NCI-H128 (cell line): Measurements from ENCODE around the gene NPM1.

Experiments
- DNase-seq: peaks from one replicate; lab custom pipeline; 2025; ENCODE audit not compliant: unreplicated experiment; lab: John Stamatoyannopoulos, UW

The NPM1 gene

GRCh38 chr5:171447226-171447625 is 59.6 kb downstream of the NPM1 start:
- no peak for DNase-seq

DNA sequence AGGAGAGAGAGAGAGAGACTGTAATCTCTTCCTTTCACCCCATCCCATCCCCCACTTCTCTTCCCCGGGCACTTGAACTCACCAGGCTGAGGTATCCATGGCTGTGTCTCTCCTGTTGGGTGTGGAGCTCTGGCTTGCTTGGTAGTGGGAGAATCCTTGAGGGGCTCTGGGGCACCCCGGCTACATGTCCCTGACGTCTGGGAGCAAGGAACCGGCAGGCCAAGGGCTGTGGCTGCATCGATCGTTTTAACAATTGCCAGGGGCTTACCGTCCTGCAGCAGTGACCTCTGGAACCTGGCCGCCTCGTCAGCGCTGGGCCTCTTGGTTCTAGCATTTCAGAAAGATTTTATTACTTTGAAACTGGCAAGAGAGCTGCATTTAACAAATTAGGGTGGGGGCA is 61.8 kb downstream of the NPM1 start:
- DNase-seq: no peak

DNA sequence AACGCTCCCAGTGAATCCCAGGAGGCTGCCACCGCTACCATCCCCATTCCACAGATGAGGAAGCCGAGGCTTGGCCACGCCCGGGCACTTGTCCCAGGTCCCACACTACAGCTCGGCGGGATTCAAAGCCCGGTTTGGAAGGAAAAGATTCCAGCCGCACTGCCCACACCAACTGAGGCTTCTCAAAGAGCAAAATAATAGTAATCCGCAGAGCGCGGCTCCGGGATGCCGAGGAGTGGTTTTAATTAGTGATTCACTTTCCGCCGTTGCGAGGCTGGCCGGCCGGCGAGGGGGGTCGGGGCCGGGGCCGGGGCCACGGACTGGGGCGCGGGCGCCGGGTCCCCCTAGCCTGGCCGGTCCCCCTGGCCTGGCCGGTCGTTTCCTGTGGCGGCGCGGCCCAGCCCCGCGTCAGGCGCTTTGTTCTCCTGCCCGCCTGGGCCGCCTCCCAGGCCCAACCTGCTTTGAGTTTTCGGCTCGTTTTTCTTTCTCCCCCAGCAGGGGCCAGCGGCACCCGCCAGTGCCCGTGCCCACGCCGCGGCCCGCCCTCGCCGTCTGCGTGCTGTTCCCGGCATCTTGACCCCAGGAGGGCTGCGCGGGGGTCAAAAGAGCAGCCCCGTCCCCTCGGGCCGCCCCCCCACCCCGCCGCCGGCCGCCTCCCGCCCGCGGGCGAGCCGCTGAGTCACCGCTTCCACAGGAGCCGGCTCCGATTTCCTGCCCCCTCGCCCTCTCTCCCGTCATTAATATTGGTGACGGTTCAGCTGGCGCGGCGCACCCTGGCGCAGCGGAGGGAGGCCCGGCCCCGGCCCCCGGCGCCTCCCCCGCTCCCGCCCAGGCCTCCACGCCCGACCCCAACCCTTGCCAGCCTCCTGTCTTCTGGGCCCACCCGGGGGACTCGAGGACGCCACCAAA is 63.0 kb downstream of the NPM1 start:
- no peak for DNase-seq

GRCh38 chr5:171451421-171451820 is 63.8 kb downstream of the NPM1 start:
- no peak for DNase-seq

GRCh38 chr5:171453056-171453725 is 65.5 kb downstream of the NPM1 start:
- DNase-seq: no peak

DNA sequence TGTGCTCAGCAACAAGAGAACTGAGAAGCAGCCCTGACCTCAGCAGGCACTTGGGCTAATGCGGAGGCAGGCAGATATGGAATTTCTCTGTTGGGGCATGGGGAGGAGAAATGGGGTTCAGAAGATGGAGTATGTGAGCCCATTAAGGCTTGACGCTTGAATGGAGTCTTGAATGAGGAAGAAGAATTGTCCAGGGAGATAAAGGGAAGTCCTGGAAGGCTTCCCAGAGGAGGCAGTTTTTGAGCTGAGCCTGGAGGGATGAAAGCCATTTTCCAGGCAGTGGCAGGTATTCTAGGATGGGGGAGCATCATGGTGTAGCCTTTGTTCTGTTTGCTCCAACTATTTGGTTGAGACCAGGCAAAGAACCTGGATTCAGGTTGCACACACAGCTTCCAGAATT is 66.3 kb downstream of the NPM1 start:
- no peak for DNase-seq

DNA sequence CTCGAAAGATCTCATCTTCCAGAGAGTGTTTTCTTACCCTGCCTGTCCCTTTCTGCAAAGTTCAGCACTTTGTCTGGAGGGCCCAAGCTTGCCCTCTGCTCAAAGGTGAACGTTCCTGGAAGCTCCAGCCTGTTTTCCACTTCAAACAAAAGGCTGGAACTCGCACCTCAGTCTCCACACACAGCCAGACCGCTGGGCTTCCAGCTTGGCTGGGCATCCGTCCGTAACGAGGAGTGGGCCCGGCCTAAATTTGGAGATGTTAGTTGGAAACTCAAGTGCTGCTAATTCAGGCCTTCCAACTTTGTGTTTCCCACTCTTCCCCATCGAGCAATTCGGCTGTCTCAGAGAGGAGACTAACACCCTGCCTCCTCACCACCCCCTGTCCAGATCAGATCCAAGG is 66.9 kb downstream of the NPM1 start:
- no peak for DNase-seq

DNA sequence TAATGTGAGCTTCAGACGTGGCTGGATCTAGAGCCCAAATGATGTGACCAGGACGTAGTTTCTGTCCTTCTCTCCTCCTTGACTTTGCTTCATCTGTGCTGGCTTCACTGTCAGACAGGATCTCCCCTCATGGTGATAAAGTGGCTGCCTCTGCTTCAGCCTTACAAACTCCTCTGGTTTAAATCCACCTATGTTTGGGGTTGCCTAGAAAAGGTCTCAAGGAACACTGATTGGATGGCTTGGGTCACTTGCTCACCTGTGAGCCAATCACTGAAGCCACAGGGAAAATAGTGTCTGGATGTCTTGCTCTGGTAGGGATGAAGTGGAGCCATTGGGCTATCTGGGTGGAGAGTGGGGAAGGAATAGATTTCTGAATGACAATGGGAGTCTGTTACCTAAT is 67.9 kb downstream of the NPM1 start:
- no peak for DNase-seq

GRCh38 chr5:171457208-171457981 is 69.7 kb downstream of the NPM1 start:
- no peak for DNase-seq

DNA sequence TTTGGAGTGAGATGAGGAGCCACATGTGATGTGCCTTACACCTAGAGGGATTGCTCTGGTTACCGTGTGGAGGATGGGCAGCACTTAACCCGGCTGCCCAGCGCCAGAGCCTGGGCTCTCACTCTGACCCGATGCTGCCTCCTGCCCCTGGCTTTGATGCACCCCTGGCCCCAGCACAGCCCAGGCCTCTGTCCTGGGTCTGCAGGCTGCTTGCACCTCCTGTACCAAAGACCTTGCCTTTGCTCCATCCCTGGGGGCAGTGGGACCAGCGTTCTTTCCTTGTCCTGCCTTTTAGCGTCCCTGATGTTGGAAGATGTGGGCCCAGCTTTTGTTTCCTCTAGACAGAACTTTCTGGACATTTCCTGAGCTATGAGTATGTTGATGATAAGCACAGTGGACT is 72.2 kb downstream of the NPM1 start:
- no peak for DNase-seq
